GM12878 (cell line): ENCODE data around the gene SPDYE4. TPM values are rescaled to one million over a fixed set of nuclear protein-coding genes. Genes with fewer than 3 reads are reported as not detected.

ENCODE experiments used
- ATAC-seq: fragments of 200-7000 bp; cut with Tn5 transposase; 3 replicates; pipeline ENCODE4 v1.9.1; 2020; ENCODE audit warnings: mild to moderate bottlenecking, moderate library complexity
- BruUV-seq: library from RNA; stranded (reverse); fragments of 400-500 nt; replicated peaks from 2 replicates; lab custom pipeline; 2021; lab: Mats Ljungman, UMichigan
- CTCF ChIA-PET: fragments of 300-600 bp; sonication (Branson Sonifier 250); formaldehyde crosslinking; extraction: SDS; loops from one replicate; lab custom pipeline; 2021; ENCODE audit warnings: inconsistent platforms; lab: Yijun Ruan, JAX
- POLR2A ChIA-PET: fragments of 350-600 bp; formaldehyde crosslinking; extraction: SDS; loops from one replicate; lab custom pipeline; 2021; ENCODE audit warnings: inconsistent platforms; lab: Charles Lee
- RAD21 ChIA-PET: fragments of 300-600 bp; sonication (Branson Sonifier 250); formaldehyde crosslinking; loops from one replicate; lab custom pipeline; 2023; ENCODE audit warnings: antibody characterized with exemption; ENCODE audit not compliant: unreplicated experiment; lab: Charles Lee
- SMC1A ChIA-PET: fragments of 300-600 bp; sonication (Branson Sonifier 250); formaldehyde crosslinking; loops from one replicate; lab custom pipeline; 2023; ENCODE audit not compliant: unreplicated experiment, uncharacterized antibody; lab: Charles Lee
- DNase-seq: peaks from one replicate; pipeline ENCODE4 v3.0.0-alpha.2; 2011; ENCODE audit warnings: low read depth, low spot score
- FAIRE-seq: peaks from 3 replicates; lab custom pipeline; 2011; peaks lifted over from hg19 to GRCh38; lab: Jason Lieb, UNC
- H2AFZ ChIP-seq: 2 replicates; pipeline ENCODE4 v1.6.0; 2011; ENCODE audit warnings: low read depth, low read length, control low read depth; ENCODE audit not compliant: control insufficient read depth
- H3K27ac ChIP-seq: 2 replicates; pipeline ENCODE4 v1.5.1; 2011; ENCODE audit warnings: control low read depth; ENCODE audit not compliant: control insufficient read depth, insufficient read depth
- H3K27me3 ChIP-seq, 2 experiments: replicated peaks in 1 of 2; 2 replicates each; pipeline versions ENCODE4 v1.6.0 to v1.6.1; 2011; ENCODE audit warnings: low read length in 1 of 2; ENCODE audit not compliant: control insufficient read depth in 2 of 2, insufficient read depth in 2 of 2
- H3K36me3 ChIP-seq, 2 experiments: 2 replicates each; pipeline ENCODE4 v1.5.1; 2011; ENCODE audit warnings: low read length in 1 of 2; ENCODE audit not compliant: control insufficient read depth in 2 of 2, insufficient read depth in 2 of 2
- H3K4me1 ChIP-seq: 2 replicates; pipeline ENCODE4 v1.6.1; 2011; ENCODE audit warnings: mild to moderate bottlenecking, low read length, moderate library complexity, mixed read lengths; ENCODE audit not compliant: control insufficient read depth, insufficient read depth
- H3K4me2 ChIP-seq: 2 replicates; pipeline ENCODE4 v1.6.0; 2011; ENCODE audit warnings: control low read depth; ENCODE audit not compliant: control insufficient read depth, insufficient read depth
- H3K4me3 ChIP-seq: fragments of 200-600 bp; sonication (generic); 2 replicates; pipeline ENCODE4 v1.5.1; 2016
- H3K79me2 ChIP-seq: 2 replicates; pipeline ENCODE4 v1.6.0; 2011; ENCODE audit warnings: low read length; ENCODE audit not compliant: control insufficient read depth, insufficient read depth
- H3K9ac ChIP-seq: 2 replicates; pipeline ENCODE4 v1.8.0; 2011; ENCODE audit warnings: low read length, control low read depth, mixed read lengths; ENCODE audit not compliant: control insufficient read depth, insufficient read depth
- H3K9me3 ChIP-seq: replicated peaks from 3 replicates; pipeline ENCODE4 v1.5.1; 2011; ENCODE audit warnings: mild to moderate bottlenecking, low read length; ENCODE audit not compliant: control insufficient read depth, insufficient read depth
- H4K20me1 ChIP-seq: 2 replicates; pipeline ENCODE4 v1.6.0; 2011; ENCODE audit not compliant: control insufficient read depth, insufficient read depth
- CBX5 ChIP-seq: sonication (generic); IDR thresholded peaks from 2 replicates; pipeline ENCODE4 v1.6.1; 2016; ENCODE audit warnings: low read depth, moderate library complexity, mild to moderate bottlenecking, inconsistent platforms
- HCFC1 ChIP-seq: fragments of 150-350 bp; IDR thresholded peaks from 2 replicates; pipeline ENCODE4 v1.6.1; 2014; ENCODE audit warnings: low read length
- PAX8 ChIP-seq: fragments of 450-650 bp; IDR thresholded peaks from 2 replicates; pipeline ENCODE4 v1.6.1; 2017; ENCODE audit warnings: mild to moderate bottlenecking, moderate library complexity
- POLR2AphosphoS5 ChIP-seq: IDR thresholded peaks from 2 replicates; pipeline ENCODE4 v1.6.1; 2011; ENCODE audit warnings: mild to moderate bottlenecking, low read length, inconsistent platforms
- SIN3A ChIP-seq: IDR thresholded peaks from 2 replicates; pipeline ENCODE4 v1.6.1; 2012; ENCODE audit warnings: low read depth, low read length, improper control_type of control experiment
- TCF12 ChIP-seq: IDR thresholded peaks from 2 replicates; pipeline ENCODE4 v1.6.1; 2011; ENCODE audit warnings: low read depth, mild to moderate bottlenecking, low read length
- TCF3 ChIP-seq: IDR thresholded peaks from 2 replicates; pipeline ENCODE4 v1.6.1; 2012; ENCODE audit warnings: low read depth, mild to moderate bottlenecking, low read length, borderline replicate concordance; ENCODE audit not compliant: insufficient read depth
- ZSCAN29 ChIP-seq: fragments of 450-650 bp; IDR thresholded peaks from 2 replicates; pipeline ENCODE4 v1.6.1; 2017; ENCODE audit warnings: mild to moderate bottlenecking, moderate library complexity
- WGBS: methylation state at CpG from one replicate; pipeline ENCODE4 v1.1.6; 2016; ENCODE audit warnings: low lambda C conversion rate; ENCODE audit not compliant: insufficient replicate concordance, insufficient coverage; ENCODE audit errors: missing lambda C conversion rate; 5-methylcytosine and 5-hydroxymethylcytosine counted together
- in situ Hi-C: fragments of 300-500 bp; cut with MboI; formaldehyde crosslinking; loops from 9 replicates; pipeline ENCODE4 v1.14.3; 2018; ENCODE audit warnings: mixed read lengths
- intact Hi-C: fragments of 100-400 bp; cut with micrococcal nuclease; formaldehyde crosslinking; loops from one replicate; pipeline ENCODE4 v1.14.2; 2022; ENCODE audit not compliant: unreplicated experiment
- polyA plus RNA-seq, 11 experiments: library from polyadenylated mRNA; depleted of rRNA in 4 of 11; unstranded in 6 of 11; stranded (reverse) in 5 of 11; fragments of >200 nt; fragmentation: Nextera tagmentation in 4 of 11; fragmentation: Illumina TruSeq in 1 of 11; extraction: Ambion mirVana in 4 of 11; extraction: Trizol in 1 of 11; gene quantifications; 1 replicate in 1 of 11; 2 replicates in 10 of 11; pipeline versions ENCODE4 v1.2.1 to v1.2.3, GENCODE V29; 2011 to 2016; ENCODE audit warnings: inconsistent platforms in 2 of 11, missing spikeins in 2 of 11, low read depth in 1 of 11
- total RNA-seq, 4 experiments: library from RNA; depleted of rRNA in 3 of 4; stranded (reverse); fragments of >200 nt in 3 of 4; fragmentation: Illumina TruSeq in 1 of 4; extraction: Trizol in 1 of 4; gene quantifications; 2 replicates each; pipeline versions ENCODE4 v1.2.1 to v1.2.3, GENCODE V29; 2013 to 2021
- TF ChIP-seq, protein P1 (sequence below): fragments of 450-650 bp; IDR thresholded peaks from 2 replicates; pipeline ENCODE4 v1.6.1; 2018; ENCODE audit warnings: borderline replicate concordance, mild to moderate bottlenecking; ENCODE audit not compliant: partially characterized antibody
- TF ChIP-seq, protein P2 (sequence below): IDR thresholded peaks from 2 replicates; pipeline ENCODE4 v1.6.1; 2012; ENCODE audit warnings: mild to moderate bottlenecking, low read depth, low read length

The SPDYE4 gene
- total and polyA plus RNA-seq, 10 of the 15 experiments (the other 5 are each of a cell fraction or from before 2014, with no cell fraction given): 0.07 to 0.18 TPM; not detected in 8

DNA sequence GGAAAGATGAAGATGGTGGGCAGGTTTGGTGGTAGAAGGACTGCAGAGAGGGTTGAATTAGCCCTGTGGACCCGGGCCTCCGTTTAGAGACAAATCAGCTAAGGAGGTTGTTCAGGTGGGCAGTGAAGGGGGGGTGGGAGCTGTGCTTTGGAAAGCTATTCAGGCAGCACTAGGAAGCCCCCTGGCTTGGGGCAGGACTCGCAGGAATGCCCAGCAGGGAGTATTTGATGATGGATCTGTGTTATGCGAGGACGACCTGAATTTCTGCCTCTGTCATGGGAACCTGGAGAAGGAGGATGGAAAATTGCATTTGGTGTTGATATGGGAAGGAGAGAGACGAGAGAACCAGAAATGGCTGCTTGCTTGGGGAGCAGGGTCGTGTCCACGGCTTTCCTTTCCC lies 3.5 kb downstream of the SPDYE4 start:
- Histone ChIP-seq H2AFZ (no peak overlapping the region), H4K20me1 (no peaks in the 10 kb centered on the region), H3K9ac (no peak overlapping the region), H3K4me2 (no peak overlapping the region), H3K4me3 (no peak overlapping the region), H3K4me1 (no peaks in the 10 kb centered on the region), H3K27me3 (no peaks in the 10 kb centered on the region; a peak in 2 of 4 replicates), H3K36me3 (no peaks in the 10 kb centered on the region), H3K79me2 (no peaks in the 10 kb centered on the region), H3K9me3 (no peaks in the 10 kb centered on the region), H3K27ac (no peak overlapping the region)
- WGBS: 5% methylated on average over 8 of the region's 8 CpGs
- in situ Hi-C loops (loop anchor here (5.0 kb wide), 2 partner anchors 142 to 242 kb away; no protein-coding TSS in a partner anchor), intact Hi-C loops (loop anchor here (2.0 kb wide), 1 partner anchor 30 kb away; no protein-coding TSS in a partner anchor)
- ChIA-PET POLR2A (no interaction called here), CTCF (interaction anchor here (1.2 to 8.5 kb wide), 3 partner anchors 31 to 244 kb away, joined by 6 to 69 read pairs (median 26); no protein-coding TSS in a partner anchor), SMC1A (interaction anchor here (1.1 to 2.7 kb wide), 5 partner anchors 31 to 243 kb away, joined by 3 to 21 read pairs (median 7); no protein-coding TSS in a partner anchor), RAD21 (interaction anchor here (0.6 to 1.2 kb wide), 4 partner anchors 137 to 507 kb away, joined by 3 to 4 read pairs (median 4); partner anchors contain the start of gene CTC1)
- TF ChIP-seq CBX5 (no peak), POLR2AphosphoS5 (no peak), SIN3A (no peak), TCF3 (no peak), PAX8 (no peak), HCFC1 (no peak), TCF12 (no peak), ZSCAN29 (no peak)
- TF ChIP-seq, protein P1, sequence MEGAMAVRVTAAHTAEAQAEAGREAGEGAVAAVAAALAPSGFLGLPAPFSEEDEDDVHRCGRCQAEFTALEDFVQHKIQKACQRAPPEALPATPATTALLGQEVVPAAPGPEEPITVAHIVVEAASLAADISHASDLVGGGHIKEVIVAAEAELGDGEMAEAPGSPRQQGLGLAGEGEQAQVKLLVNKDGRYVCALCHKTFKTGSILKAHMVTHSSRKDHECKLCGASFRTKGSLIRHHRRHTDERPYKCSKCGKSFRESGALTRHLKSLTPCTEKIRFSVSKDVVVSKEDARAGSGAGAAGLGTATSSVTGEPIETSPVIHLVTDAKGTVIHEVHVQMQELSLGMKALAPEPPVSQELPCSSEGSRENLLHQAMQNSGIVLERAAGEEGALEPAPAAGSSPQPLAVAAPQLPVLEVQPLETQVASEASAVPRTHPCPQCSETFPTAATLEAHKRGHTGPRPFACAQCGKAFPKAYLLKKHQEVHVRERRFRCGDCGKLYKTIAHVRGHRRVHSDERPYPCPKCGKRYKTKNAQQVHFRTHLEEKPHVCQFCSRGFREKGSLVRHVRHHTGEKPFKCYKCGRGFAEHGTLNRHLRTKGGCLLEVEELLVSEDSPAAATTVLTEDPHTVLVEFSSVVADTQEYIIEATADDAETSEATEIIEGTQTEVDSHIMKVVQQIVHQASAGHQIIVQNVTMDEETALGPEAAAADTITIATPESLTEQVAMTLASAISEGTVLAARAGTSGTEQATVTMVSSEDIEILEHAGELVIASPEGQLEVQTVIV: no peak
- TF ChIP-seq, protein P2, sequence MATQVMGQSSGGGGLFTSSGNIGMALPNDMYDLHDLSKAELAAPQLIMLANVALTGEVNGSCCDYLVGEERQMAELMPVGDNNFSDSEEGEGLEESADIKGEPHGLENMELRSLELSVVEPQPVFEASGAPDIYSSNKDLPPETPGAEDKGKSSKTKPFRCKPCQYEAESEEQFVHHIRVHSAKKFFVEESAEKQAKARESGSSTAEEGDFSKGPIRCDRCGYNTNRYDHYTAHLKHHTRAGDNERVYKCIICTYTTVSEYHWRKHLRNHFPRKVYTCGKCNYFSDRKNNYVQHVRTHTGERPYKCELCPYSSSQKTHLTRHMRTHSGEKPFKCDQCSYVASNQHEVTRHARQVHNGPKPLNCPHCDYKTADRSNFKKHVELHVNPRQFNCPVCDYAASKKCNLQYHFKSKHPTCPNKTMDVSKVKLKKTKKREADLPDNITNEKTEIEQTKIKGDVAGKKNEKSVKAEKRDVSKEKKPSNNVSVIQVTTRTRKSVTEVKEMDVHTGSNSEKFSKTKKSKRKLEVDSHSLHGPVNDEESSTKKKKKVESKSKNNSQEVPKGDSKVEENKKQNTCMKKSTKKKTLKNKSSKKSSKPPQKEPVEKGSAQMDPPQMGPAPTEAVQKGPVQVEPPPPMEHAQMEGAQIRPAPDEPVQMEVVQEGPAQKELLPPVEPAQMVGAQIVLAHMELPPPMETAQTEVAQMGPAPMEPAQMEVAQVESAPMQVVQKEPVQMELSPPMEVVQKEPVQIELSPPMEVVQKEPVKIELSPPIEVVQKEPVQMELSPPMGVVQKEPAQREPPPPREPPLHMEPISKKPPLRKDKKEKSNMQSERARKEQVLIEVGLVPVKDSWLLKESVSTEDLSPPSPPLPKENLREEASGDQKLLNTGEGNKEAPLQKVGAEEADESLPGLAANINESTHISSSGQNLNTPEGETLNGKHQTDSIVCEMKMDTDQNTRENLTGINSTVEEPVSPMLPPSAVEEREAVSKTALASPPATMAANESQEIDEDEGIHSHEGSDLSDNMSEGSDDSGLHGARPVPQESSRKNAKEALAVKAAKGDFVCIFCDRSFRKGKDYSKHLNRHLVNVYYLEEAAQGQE: no peak
- BruUV-seq: no TSS peak
- no peak for DNase-seq
- no peak for ATAC-seq
- FAIRE-seq: no peak
